ENCODE data around the gene SLC50A1.

Gene SLC50A1

DNA sequence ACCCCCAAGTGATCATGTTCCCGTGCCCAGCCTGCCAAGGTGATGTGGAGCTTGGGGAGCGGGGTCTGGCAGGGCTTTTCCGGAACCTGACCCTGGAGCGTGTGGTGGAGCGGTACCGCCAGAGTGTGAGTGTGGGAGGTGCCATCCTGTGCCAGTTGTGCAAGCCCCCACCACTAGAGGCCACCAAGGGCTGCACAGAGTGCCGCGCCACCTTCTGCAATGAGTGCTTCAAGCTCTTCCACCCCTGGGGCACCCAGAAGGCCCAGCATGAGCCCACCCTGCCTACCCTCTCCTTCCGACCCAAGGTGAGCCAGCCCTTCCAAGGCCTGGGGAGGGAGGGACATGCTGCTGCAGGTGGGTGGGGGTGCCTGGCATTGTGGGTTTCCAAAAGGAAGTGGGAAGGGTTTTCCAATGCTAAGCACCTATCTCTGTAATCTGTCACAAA is 40.3 kb downstream of the SLC50A1 start:
- no peak for ATAC-seq (ENCODE audit: low read depth)
- peaks cover 43% of the 10 kb centered on the region for H3K36me3 ChIP-seq (ENCODE audit: low read depth)
- no peak for DNase-seq (ENCODE audit: low spot score)
- no peaks in the 10 kb centered on the region for H3K9me3 ChIP-seq (ENCODE audit: severe bottlenecking)
- H3K27ac ChIP-seq (ENCODE audit: poor library complexity, severe bottlenecking) = no peak overlapping the region
- H3K4me3 ChIP-seq (ENCODE audit: severe bottlenecking) = no peak overlapping the region
- TF ChIP-seq, protein P1, sequence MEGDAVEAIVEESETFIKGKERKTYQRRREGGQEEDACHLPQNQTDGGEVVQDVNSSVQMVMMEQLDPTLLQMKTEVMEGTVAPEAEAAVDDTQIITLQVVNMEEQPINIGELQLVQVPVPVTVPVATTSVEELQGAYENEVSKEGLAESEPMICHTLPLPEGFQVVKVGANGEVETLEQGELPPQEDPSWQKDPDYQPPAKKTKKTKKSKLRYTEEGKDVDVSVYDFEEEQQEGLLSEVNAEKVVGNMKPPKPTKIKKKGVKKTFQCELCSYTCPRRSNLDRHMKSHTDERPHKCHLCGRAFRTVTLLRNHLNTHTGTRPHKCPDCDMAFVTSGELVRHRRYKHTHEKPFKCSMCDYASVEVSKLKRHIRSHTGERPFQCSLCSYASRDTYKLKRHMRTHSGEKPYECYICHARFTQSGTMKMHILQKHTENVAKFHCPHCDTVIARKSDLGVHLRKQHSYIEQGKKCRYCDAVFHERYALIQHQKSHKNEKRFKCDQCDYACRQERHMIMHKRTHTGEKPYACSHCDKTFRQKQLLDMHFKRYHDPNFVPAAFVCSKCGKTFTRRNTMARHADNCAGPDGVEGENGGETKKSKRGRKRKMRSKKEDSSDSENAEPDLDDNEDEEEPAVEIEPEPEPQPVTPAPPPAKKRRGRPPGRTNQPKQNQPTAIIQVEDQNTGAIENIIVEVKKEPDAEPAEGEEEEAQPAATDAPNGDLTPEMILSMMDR (IDR thresholded peaks at IDR 0.05; ENCODE audit: poor library complexity, severe bottlenecking) = no peak
- H3K4me1 ChIP-seq (ENCODE audit: insufficient read depth, poor library complexity, severe bottlenecking) = no peaks in the 10 kb centered on the region
- H3K27me3 ChIP-seq (ENCODE audit: insufficient read depth, poor library complexity, severe bottlenecking) = no peaks in the 10 kb centered on the region

DNA sequence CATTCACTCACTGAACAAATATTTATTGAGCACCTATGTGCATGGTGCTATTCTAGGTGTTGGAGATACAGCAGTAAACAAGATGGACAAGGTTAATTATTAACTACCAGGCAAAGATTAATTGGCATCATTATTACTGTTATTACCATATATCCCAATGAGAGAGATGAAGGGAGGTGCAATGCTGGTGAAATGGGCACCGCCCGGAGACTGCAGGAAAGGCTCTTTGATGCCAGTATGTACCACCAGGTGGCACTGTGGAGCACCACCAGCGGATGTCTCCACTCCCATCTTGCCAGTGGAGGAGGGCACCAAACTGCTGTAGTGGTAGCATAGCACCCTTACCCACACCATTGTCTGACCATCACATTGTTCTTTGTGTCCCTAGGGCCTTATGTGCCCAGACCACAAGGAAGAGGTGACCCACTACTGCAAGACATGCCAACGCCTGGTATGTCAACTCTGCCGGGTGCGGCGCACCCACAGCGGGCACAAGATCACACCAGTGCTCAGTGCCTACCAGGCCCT is 41.0 kb downstream of the SLC50A1 start:
- Histone ChIP-seq H3K27ac (ENCODE audit: poor library complexity, severe bottlenecking) (no peak overlapping the region), H3K36me3 (ENCODE audit: low read depth) (peaks cover 38% of the 10 kb centered on the region), H3K4me1 (ENCODE audit: insufficient read depth, poor library complexity, severe bottlenecking) (no peaks in the 10 kb centered on the region), H3K27me3 (ENCODE audit: insufficient read depth, poor library complexity, severe bottlenecking) (no peaks in the 10 kb centered on the region), H3K4me3 (ENCODE audit: severe bottlenecking) (no peak overlapping the region), H3K9me3 (ENCODE audit: severe bottlenecking) (no peaks in the 10 kb centered on the region)
- no peak for DNase-seq (ENCODE audit: low spot score)
- TF ChIP-seq, protein P1 (IDR thresholded peaks at IDR 0.05; ENCODE audit: poor library complexity, severe bottlenecking) = peak; percentile 90
- peak; percentile 49 for ATAC-seq (ENCODE audit: low read depth)

DNA sequence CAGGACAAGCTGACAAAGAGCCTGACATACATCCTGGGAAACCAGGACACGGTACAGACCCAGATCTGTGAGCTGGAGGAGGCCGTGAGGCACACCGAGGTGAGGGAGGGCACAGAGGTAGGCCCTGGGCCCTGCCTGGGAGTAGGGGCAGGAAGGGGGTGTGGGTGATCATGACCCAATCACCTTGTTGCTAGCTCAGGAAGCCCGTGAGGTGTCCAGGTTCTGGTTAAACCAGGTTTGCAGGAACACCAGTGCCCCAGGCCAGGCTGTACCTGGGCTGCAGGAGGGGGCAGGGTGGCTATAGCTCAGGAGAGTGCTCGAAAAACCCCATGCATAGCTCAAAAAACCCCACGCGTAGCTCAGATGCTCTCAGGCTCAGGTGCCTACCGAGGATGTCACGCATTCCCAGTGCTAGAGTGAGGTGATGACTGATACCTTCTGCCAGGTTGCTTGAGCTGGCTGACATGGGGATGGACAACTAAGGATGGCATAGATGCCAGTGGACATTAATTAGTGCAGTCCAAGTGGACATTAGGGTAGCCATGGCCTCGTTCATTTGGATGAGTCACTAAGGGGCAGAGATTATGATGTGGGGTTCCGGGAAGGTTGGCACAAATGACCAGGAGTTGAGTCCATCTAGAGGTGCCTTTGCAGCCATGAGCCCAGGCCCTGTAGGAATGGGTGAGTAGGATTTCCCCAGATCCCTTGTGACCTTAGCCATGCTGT is 41.7 kb downstream of the SLC50A1 start:
- no peak overlapping the region for H3K27ac ChIP-seq (ENCODE audit: poor library complexity, severe bottlenecking)
- H3K27me3 ChIP-seq (ENCODE audit: insufficient read depth, poor library complexity, severe bottlenecking) = no peaks in the 10 kb centered on the region
- ATAC-seq (ENCODE audit: low read depth) (no peak), DNase-seq (ENCODE audit: low spot score) (no peak)
- H3K36me3 ChIP-seq (ENCODE audit: low read depth) = peaks cover 33% of the 10 kb centered on the region
- H3K4me1 ChIP-seq (ENCODE audit: insufficient read depth, poor library complexity, severe bottlenecking) = no peaks in the 10 kb centered on the region
- H3K4me3 ChIP-seq (ENCODE audit: severe bottlenecking) = no peak overlapping the region
- H3K9me3 ChIP-seq (ENCODE audit: severe bottlenecking) = no peaks in the 10 kb centered on the region
- TF ChIP-seq, protein P1 (IDR thresholded peaks at IDR 0.05; ENCODE audit: poor library complexity, severe bottlenecking) = no peak

DNA sequence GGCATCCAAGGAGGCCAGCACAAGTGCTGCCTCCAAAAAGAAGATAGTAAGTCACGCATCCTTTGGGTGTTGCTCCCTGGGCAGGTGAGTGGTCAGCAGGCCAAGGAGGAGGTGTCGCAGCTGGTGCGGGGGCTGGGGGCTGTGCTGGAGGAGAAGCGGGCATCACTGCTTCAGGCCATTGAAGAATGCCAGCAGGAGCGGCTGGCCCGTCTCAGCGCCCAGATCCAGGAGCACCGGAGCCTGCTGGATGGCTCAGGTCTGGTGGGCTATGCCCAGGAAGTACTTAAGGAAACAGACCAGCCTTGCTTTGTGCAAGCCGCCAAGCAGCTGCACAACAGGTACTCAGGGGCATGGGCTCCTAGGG is 42.2 kb downstream of the SLC50A1 start:
- Histone ChIP-seq H3K27me3 (ENCODE audit: insufficient read depth, poor library complexity, severe bottlenecking) (no peaks in the 10 kb centered on the region), H3K4me1 (ENCODE audit: insufficient read depth, poor library complexity, severe bottlenecking) (no peaks in the 10 kb centered on the region), H3K36me3 (ENCODE audit: low read depth) (peaks cover 33% of the 10 kb centered on the region), H3K9me3 (ENCODE audit: severe bottlenecking) (no peaks in the 10 kb centered on the region), H3K4me3 (ENCODE audit: severe bottlenecking) (no peak overlapping the region), H3K27ac (ENCODE audit: poor library complexity, severe bottlenecking) (no peak overlapping the region)
- no peak for DNase-seq (ENCODE audit: low spot score)
- ATAC-seq (ENCODE audit: low read depth) = no peak
- TF ChIP-seq, protein P1 (IDR thresholded peaks at IDR 0.05; ENCODE audit: poor library complexity, severe bottlenecking) = no peak
